IMR-90 (cell line): Measurements from ENCODE around the gene LY6G6D. TPM values are rescaled to one million over a fixed set of nuclear protein-coding genes. Genes with fewer than 3 reads are reported as not detected.

Source experiments
- ATAC-seq: fragments of 200-7000 bp; cut with Tn5 transposase; 2 replicates; pipeline ENCODE4 v1.9.1; 2020; ENCODE audit warnings: low read depth, mild to moderate bottlenecking, moderate library complexity
- BruUV-seq: library from RNA; stranded (reverse); fragments of 400-500 nt; replicated peaks from 2 replicates; lab custom pipeline; 2021; lab: Mats Ljungman, UMichigan
- CTCF ChIA-PET: fragments of 300-600 bp; formaldehyde crosslinking; extraction: SDS; loops from one replicate; lab custom pipeline; 2021; ENCODE audit warnings: antibody characterized with exemption; lab: Yijun Ruan, JAX
- POLR2A ChIA-PET: fragments of 300-600 bp; sonication (Branson Sonifier 250); formaldehyde crosslinking; loops from one replicate; lab custom pipeline; 2022; ENCODE audit warnings: antibody characterized with exemption; ENCODE audit not compliant: unreplicated experiment; lab: Charles Lee
- DNase-seq: peaks from one replicate; pipeline ENCODE4 v3.0.0; 2013
- H2AFZ ChIP-seq: replicated peaks from 2 replicates; pipeline ENCODE3; 2013; ENCODE audit warnings: low read length, mild to moderate bottlenecking; ENCODE audit not compliant: poor library complexity
- H2AK5ac ChIP-seq: 2 replicates; pipeline ENCODE4 v1.6.1; 2013; ENCODE audit warnings: low read depth, low read length, inconsistent platforms
- H2AK9ac ChIP-seq: replicated peaks from 2 replicates; pipeline ENCODE3; 2013; ENCODE audit warnings: mild to moderate bottlenecking, low read depth, low read length, moderate library complexity; ENCODE audit not compliant: poor library complexity
- H2BK120ac ChIP-seq: 2 replicates; pipeline ENCODE4 v1.6.1; 2013; ENCODE audit warnings: low read depth, low read length, inconsistent platforms
- H2BK15ac ChIP-seq: 3 replicates; pipeline ENCODE4 v1.6.1; 2013; ENCODE audit warnings: low read depth, low read length, inconsistent platforms
- H2BK20ac ChIP-seq: 2 replicates; pipeline ENCODE4 v1.6.1; 2013; ENCODE audit warnings: low read depth, mild to moderate bottlenecking, inconsistent platforms, low read length, moderate library complexity
- H2BK5ac ChIP-seq: 2 replicates; pipeline ENCODE4 v1.6.1; 2013; ENCODE audit warnings: mild to moderate bottlenecking, low read depth, low read length, inconsistent platforms; ENCODE audit not compliant: poor library complexity, severe bottlenecking
- H3K14ac ChIP-seq: replicated peaks from 2 replicates; pipeline ENCODE4 v1.6.1; 2013; ENCODE audit warnings: low read depth, low read length, inconsistent platforms
- H3K18ac ChIP-seq: 2 replicates; pipeline ENCODE4 v1.6.1; 2013; ENCODE audit warnings: low read depth, low read length, control low read depth
- H3K23ac ChIP-seq: 2 replicates; pipeline ENCODE4 v1.6.1; 2013; ENCODE audit warnings: low read depth, low read length, inconsistent platforms
- H3K27ac ChIP-seq: 2 replicates; pipeline ENCODE4 v1.5.1; 2013; ENCODE audit warnings: mild to moderate bottlenecking, control low read depth, low read length; ENCODE audit not compliant: insufficient read depth
- H3K27me3 ChIP-seq: 2 replicates; pipeline ENCODE4 v1.6.1; 2013; ENCODE audit warnings: low read length; ENCODE audit not compliant: control insufficient read depth, insufficient read depth
- H3K36me3 ChIP-seq: 2 replicates; pipeline ENCODE4 v1.6.1; 2013; ENCODE audit warnings: low read length, mixed read lengths; ENCODE audit not compliant: control insufficient read depth, insufficient read depth
- H3K4ac ChIP-seq: 2 replicates; pipeline ENCODE4 v1.6.1; 2013; ENCODE audit warnings: low read depth, low read length, inconsistent platforms
- H3K4me1 ChIP-seq: 2 replicates; pipeline ENCODE4 v1.6.1; 2013; ENCODE audit warnings: low read length, mixed read lengths; ENCODE audit not compliant: control insufficient read depth, insufficient read depth
- H3K4me2 ChIP-seq: 2 replicates; pipeline ENCODE4 v1.6.1; 2013; ENCODE audit warnings: low read depth, mild to moderate bottlenecking, control low read depth, low read length, moderate library complexity
- H3K4me3 ChIP-seq: 2 replicates; pipeline ENCODE4 v1.5.1; 2013; ENCODE audit warnings: low read depth, mild to moderate bottlenecking, control low read depth, low read length, moderate library complexity; ENCODE audit not compliant: insufficient read depth
- H3K56ac ChIP-seq: 2 replicates; pipeline ENCODE4 v1.6.1; 2013; ENCODE audit warnings: low read length, inconsistent platforms; ENCODE audit not compliant: insufficient read depth; ENCODE audit errors: extremely low read depth
- H3K79me1 ChIP-seq, 2 experiments: 2 replicates each; pipeline ENCODE4 v1.6.1; 2013; ENCODE audit warnings: low read length in 2 of 2, inconsistent platforms in 1 of 2, low read depth in 1 of 2
- H3K9ac ChIP-seq: 2 replicates; pipeline ENCODE4 v1.6.1; 2013; ENCODE audit warnings: low read depth, low read length, control low read depth
- H3K9me1 ChIP-seq: 2 replicates; pipeline ENCODE4 v1.6.1; 2013; ENCODE audit warnings: low read length, inconsistent platforms; ENCODE audit not compliant: insufficient read depth
- H3K9me3 ChIP-seq: 2 replicates; pipeline ENCODE4 v1.6.1; 2013; ENCODE audit warnings: low read length; ENCODE audit not compliant: control insufficient read depth, insufficient read depth
- H4K20me1 ChIP-seq: 2 replicates; pipeline ENCODE4 v1.6.1; 2013; ENCODE audit warnings: low read length, inconsistent platforms; ENCODE audit not compliant: insufficient read depth
- H4K5ac ChIP-seq: 2 replicates; pipeline ENCODE4 v1.6.1; 2013; ENCODE audit warnings: mild to moderate bottlenecking, low read depth, low read length, control low read depth
- H4K8ac ChIP-seq, 2 experiments: 2 replicates each; pipeline ENCODE4 v1.6.1; 2013; ENCODE audit warnings: low read depth in 2 of 2, low read length in 2 of 2, control low read depth in 1 of 2, inconsistent platforms in 1 of 2
- H4K91ac ChIP-seq: 2 replicates; pipeline ENCODE4 v1.6.1; 2013; ENCODE audit warnings: low read depth, low read length, inconsistent platforms; ENCODE audit not compliant: insufficient read depth
- BHLHE40 ChIP-seq: fragments of 150-350 bp; IDR thresholded peaks from 2 replicates; pipeline ENCODE4 v1.6.1; 2016; ENCODE audit warnings: mild to moderate bottlenecking, low read depth, low read length
- CEBPB ChIP-seq: IDR thresholded peaks from 2 replicates; pipeline ENCODE4 v1.6.1; 2012; ENCODE audit warnings: low read depth, low read length, improper control_type of control experiment
- CHD1 ChIP-seq: IDR thresholded peaks from 2 replicates; pipeline ENCODE4 v1.6.1; 2012; ENCODE audit warnings: low read depth, low read length, improper control_type of control experiment
- FOS ChIP-seq: fragments of 150-350 bp; IDR thresholded peaks from 2 replicates; pipeline ENCODE4 v1.6.1; 2016; ENCODE audit warnings: low read depth, low read length
- MAFK ChIP-seq: IDR thresholded peaks from 2 replicates; pipeline ENCODE4 v1.6.1; 2012; ENCODE audit warnings: low read depth, low read length, improper control_type of control experiment
- MAZ ChIP-seq: IDR thresholded peaks from 2 replicates; pipeline ENCODE4 v1.6.1; 2012; ENCODE audit warnings: low read depth, mild to moderate bottlenecking, low read length, improper control_type of control experiment, moderate library complexity, borderline replicate concordance
- MXI1 ChIP-seq: IDR thresholded peaks from 2 replicates; pipeline ENCODE4 v1.6.1; 2012; ENCODE audit warnings: low read depth, mild to moderate bottlenecking, low read length, moderate library complexity, borderline replicate concordance
- NFE2L2 ChIP-seq: fragments of 150-350 bp; IDR thresholded peaks from 2 replicates; pipeline ENCODE4 v1.6.1; 2016; ENCODE audit warnings: low read depth, mild to moderate bottlenecking, low read length
- POLR2A ChIP-seq: IDR thresholded peaks from 2 replicates; pipeline ENCODE4 v1.6.1; 2012; ENCODE audit warnings: mild to moderate bottlenecking, low read depth, low read length
- RAD21 ChIP-seq: IDR thresholded peaks from 2 replicates; pipeline ENCODE4 v1.6.1; 2012; ENCODE audit warnings: low read length, improper control_type of control experiment
- RCOR1 ChIP-seq: IDR thresholded peaks from 2 replicates; pipeline ENCODE4 v1.6.1; 2012; ENCODE audit warnings: mild to moderate bottlenecking, low read length, improper control_type of control experiment; ENCODE audit not compliant: insufficient replicate concordance
- RFX5 ChIP-seq: IDR thresholded peaks from 2 replicates; pipeline ENCODE4 v1.8.0; 2012; ENCODE audit warnings: low read depth, mild to moderate bottlenecking, low read length, moderate library complexity
- SMC3 ChIP-seq: fragments of 150-350 bp; IDR thresholded peaks from 2 replicates; pipeline ENCODE4 v1.6.1; 2016; ENCODE audit warnings: low read depth, mild to moderate bottlenecking, antibody characterized with exemption, low read length, moderate library complexity
- WGBS, 2 experiments: methylation state at CpG; one replicate each; pipeline versions ENCODE4 v1.1.5 to v1.1.7; 2013; ENCODE audit warnings: missing lambda C conversion rate in 2 of 2; ENCODE audit not compliant: insufficient read length in 1 of 2; ENCODE audit errors: extremely low coverage in 2 of 2; 5-methylcytosine and 5-hydroxymethylcytosine counted together
- dilution Hi-C: fragments of 300-500 bp; cut with HindIII; formaldehyde crosslinking; loops from one replicate; pipeline ENCODE4 v1.14.3; 2018; ENCODE audit warnings: low sequenced_read_pairs; ENCODE audit not compliant: unreplicated experiment
- in situ Hi-C: fragments of 300-500 bp; cut with MboI; formaldehyde crosslinking; loops from 3 replicates; pipeline ENCODE4 v1.14.3; 2019; ENCODE audit warnings: low sequenced_read_pairs, inconsistent platforms, mixed read lengths
- intact Hi-C: fragments of 100-400 bp; cut with micrococcal nuclease; formaldehyde crosslinking; loops from 2 replicates; pipeline ENCODE4 v1.10.0; 2022
- polyA plus RNA-seq, 3 experiments: library from polyadenylated mRNA; depleted of rRNA; stranded (reverse); fragments of >200 nt; gene quantifications; 2 replicates each; pipeline ENCODE4 v1.2.3, GENCODE V29; 2012; ENCODE audit warnings: low replicate concordance in 1 of 3
- total RNA-seq: library from RNA; depleted of rRNA; stranded (reverse); fragments of >200 nt; gene quantifications from 2 replicates; pipeline ENCODE4 v1.2.3, GENCODE V29; 2012
- TF ChIP-seq, protein P1 (sequence below): fragments of 150-350 bp; IDR thresholded peaks from 2 replicates; pipeline ENCODE4 v1.6.1; 2017; ENCODE audit warnings: mild to moderate bottlenecking, antibody characterized with exemption, low read length, low read depth
- TF ChIP-seq, protein P2 (sequence below): conservative IDR thresholded peaks from 2 replicates; pipeline ENCODE4 v1.5.1; 2012; ENCODE audit warnings: mild to moderate bottlenecking, low read depth, low read length, improper control_type of control experiment
- TF ChIP-seq, protein P3 (sequence below): fragments of 150-350 bp; IDR thresholded peaks from 2 replicates; pipeline ENCODE4 v1.6.1; 2016; ENCODE audit warnings: low read depth, mild to moderate bottlenecking, low read length, moderate library complexity, borderline replicate concordance

LY6G6D gene
- total and polyA plus RNA-seq, 2 of the 4 experiments (the other 2 are of a cell fraction), result not detected

DNA sequence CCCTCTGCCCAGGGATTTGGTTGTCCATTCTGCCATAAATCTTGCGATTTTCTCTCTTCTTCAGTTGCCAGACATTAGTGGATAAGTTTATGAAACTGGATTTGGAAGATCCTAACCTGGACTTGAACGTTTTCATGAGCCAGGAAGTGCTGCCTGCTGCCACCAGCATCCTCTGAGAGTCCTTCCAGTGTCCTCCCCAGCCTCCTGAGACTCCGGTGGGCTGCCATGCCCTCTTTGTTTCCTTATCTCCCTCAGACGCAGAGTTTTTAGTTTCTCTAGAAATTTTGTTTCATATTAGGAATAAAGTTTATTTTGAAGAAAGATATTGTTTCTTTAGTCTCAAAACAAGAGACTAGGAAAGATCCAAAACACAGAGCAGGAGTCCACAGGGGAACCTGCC is 47.2 kb downstream of the LY6G6D start, which contains the start of gene SAPCD1:
Gene SAPCD1, plus strand, starts transcription at position 301 of the 400 bp plus-strand sequence. CDS start 399 bp downstream, outside the sequence.
- peak within 1 kb of the TSS; percentile 5 for H2BK5ac ChIP-seq
- no peak within 1 kb of the TSS for H3K18ac ChIP-seq
- no peaks in the 10 kb centered on the region for H3K79me1 ChIP-seq
- peaks cover 7% of the 10 kb centered on the region; the same call in 1 of the 2 replicates for H3K36me3 ChIP-seq
- no peak within 1 kb of the TSS for H3K27ac ChIP-seq
- no peak within 1 kb of the TSS for H2BK20ac ChIP-seq
- H3K56ac ChIP-seq, result no peak within 1 kb of the TSS; the same call in 1 of the 2 replicates
- H3K4ac ChIP-seq, result peak within 1 kb of the TSS; percentile 66
- intact Hi-C loops, result no loop called here
- H3K23ac ChIP-seq, result no peak within 1 kb of the TSS
- no peak within 1 kb of the TSS for H3K4me3 ChIP-seq
- H4K91ac ChIP-seq, result no peak within 1 kb of the TSS; the same call in 1 of the 2 replicates
- POLR2A ChIA-PET, result no interaction called here
- dilution Hi-C loops, result no loop called here
- H3K4me2 ChIP-seq, result no peak within 1 kb of the TSS
- H2BK120ac ChIP-seq, result 0 out of 2 replicates have a peak within 1 kb of the TSS, but pooled peaks have one; percentile 14
- H3K9me3 ChIP-seq, result no peaks in the 10 kb centered on the region
- in situ Hi-C loops, result no loop called here
- no peaks in the 10 kb centered on the region for H4K20me1 ChIP-seq
- H4K5ac ChIP-seq, result no peak within 1 kb of the TSS
- DNase-seq (no peak), ATAC-seq (no peak)
- peak within 1 kb of the TSS in 1 of 2 experiments; percentile 39; a peak in 1 of 4 replicates for H4K8ac ChIP-seq
- no peaks in the 10 kb centered on the region for H3K27me3 ChIP-seq
- peak within 1 kb of the TSS; percentile 64 for H2AFZ ChIP-seq
- H3K9ac ChIP-seq, result no peak within 1 kb of the TSS
- no peak for TF ChIP-seq MXI1
- TF ChIP-seq, protein P1, sequence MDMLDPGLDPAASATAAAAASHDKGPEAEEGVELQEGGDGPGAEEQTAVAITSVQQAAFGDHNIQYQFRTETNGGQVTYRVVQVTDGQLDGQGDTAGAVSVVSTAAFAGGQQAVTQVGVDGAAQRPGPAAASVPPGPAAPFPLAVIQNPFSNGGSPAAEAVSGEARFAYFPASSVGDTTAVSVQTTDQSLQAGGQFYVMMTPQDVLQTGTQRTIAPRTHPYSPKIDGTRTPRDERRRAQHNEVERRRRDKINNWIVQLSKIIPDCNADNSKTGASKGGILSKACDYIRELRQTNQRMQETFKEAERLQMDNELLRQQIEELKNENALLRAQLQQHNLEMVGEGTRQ, result no peak
- TF ChIP-seq MAFK, result no peak
- no peak for TF ChIP-seq NFE2L2
- TF ChIP-seq, protein P2, sequence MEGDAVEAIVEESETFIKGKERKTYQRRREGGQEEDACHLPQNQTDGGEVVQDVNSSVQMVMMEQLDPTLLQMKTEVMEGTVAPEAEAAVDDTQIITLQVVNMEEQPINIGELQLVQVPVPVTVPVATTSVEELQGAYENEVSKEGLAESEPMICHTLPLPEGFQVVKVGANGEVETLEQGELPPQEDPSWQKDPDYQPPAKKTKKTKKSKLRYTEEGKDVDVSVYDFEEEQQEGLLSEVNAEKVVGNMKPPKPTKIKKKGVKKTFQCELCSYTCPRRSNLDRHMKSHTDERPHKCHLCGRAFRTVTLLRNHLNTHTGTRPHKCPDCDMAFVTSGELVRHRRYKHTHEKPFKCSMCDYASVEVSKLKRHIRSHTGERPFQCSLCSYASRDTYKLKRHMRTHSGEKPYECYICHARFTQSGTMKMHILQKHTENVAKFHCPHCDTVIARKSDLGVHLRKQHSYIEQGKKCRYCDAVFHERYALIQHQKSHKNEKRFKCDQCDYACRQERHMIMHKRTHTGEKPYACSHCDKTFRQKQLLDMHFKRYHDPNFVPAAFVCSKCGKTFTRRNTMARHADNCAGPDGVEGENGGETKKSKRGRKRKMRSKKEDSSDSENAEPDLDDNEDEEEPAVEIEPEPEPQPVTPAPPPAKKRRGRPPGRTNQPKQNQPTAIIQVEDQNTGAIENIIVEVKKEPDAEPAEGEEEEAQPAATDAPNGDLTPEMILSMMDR, result no peak
- TF ChIP-seq RAD21, result no peak
- no peak for TF ChIP-seq CHD1
- TF ChIP-seq, protein P3, sequence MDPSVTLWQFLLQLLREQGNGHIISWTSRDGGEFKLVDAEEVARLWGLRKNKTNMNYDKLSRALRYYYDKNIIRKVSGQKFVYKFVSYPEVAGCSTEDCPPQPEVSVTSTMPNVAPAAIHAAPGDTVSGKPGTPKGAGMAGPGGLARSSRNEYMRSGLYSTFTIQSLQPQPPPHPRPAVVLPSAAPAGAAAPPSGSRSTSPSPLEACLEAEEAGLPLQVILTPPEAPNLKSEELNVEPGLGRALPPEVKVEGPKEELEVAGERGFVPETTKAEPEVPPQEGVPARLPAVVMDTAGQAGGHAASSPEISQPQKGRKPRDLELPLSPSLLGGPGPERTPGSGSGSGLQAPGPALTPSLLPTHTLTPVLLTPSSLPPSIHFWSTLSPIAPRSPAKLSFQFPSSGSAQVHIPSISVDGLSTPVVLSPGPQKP, result no peak
- no peak for TF ChIP-seq POLR2A
- no peak for TF ChIP-seq FOS
- no peak for TF ChIP-seq RCOR1
- no peak for TF ChIP-seq SMC3
- TF ChIP-seq BHLHE40, result no peak
- TF ChIP-seq RFX5, result no peak
- no peak for TF ChIP-seq MAZ
- no peak for TF ChIP-seq CEBPB
- no CpG with 5 or more reads among the region's 4 CpGs for WGBS, 2 experiments
- no TSS peak for BruUV-seq
- H3K4me1 ChIP-seq, result peaks cover 4% of the 10 kb centered on the region
- peak within 1 kb of the TSS; percentile 71 for H2AK9ac ChIP-seq
- no peak within 1 kb of the TSS for H2BK15ac ChIP-seq
- H3K14ac ChIP-seq, result peak within 1 kb of the TSS; percentile 74
- H3K9me1 ChIP-seq, result peaks cover 15% of the 10 kb centered on the region
- CTCF ChIA-PET, result no interaction called here
- H2AK5ac ChIP-seq, result peak within 1 kb of the TSS; percentile 65; the same call in 1 of the 2 replicates
